Measurements from ENCODE around the gene GRIK2.

- TF ChIP-seq POLR2A (IDR thresholded peaks at IDR 0.05; ENCODE audit: low read depth, low read length) (no peak), POLR2AphosphoS5 (IDR thresholded peaks at IDR 0.05; ENCODE audit: low read depth, low read length) (no peak), TAF1 (IDR thresholded peaks at IDR 0.05; ENCODE audit: borderline replicate concordance, low read depth, low read length) (no peak)
Observed at GRCh38 chr6:101652079-101652478, 258.6 kb downstream of the GRIK2 start.

All from GM12892 (cell line).